Measurements from ENCODE around the gene ALDH3B1. TPM values are rescaled to one million over a fixed set of nuclear protein-coding genes. Genes with fewer than 3 reads are reported as not detected.

The ALDH3B1 gene
- total and polyA plus RNA-seq, 10 of the 15 experiments (the other 5 are each of a cell fraction or from before 2014, with no cell fraction given), result 0.03 to 0.37 (median 0.17) TPM; not detected in 3

DNA sequence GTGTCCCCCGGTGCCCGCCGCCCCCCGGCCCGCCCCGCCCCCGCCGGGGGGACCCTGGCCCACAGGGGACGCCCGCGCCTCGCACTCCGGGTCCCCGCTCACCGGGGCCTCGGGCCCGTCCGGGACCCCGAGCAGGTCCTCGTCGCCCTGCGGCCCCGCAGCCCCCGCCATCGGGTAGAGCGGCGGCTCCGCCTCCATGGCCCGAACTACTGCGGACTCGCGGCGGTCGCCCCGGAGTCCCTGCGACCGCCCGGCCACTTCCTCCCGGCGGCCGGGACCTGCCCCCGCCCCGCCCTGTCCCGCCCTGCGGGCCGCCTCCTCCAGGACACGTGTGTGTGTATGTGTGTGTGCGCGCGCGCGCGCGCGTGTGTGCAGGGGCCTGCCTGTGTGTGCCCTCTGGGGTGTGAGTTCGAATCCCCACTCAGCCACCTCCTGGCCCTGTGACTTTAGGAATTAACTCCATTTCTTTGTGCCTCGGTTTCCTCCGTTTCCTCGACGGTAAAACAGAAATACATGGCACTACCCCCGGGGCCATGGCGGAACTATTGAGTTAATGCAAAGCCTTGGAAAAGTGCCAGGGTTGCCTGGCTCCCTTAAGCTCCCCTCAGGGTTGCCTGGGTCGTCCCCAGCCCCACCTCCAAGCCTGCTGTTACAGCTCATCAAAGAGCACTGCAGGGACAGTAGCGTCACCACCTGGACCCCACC is 6.1 kb upstream of the ALDH3B1 start, which contains the start of gene UNC93B1 (continued):
- TF ChIP-seq SMAD5 (IDR thresholded peaks at IDR 0.05; ENCODE audit: low read depth) (no peak), MYC (IDR thresholded peaks at IDR 0.05; ENCODE audit: insufficient read depth, insufficient read length, insufficient replicate concordance, low read length, severe bottlenecking) (no peak), ZNF384 (IDR thresholded peaks at IDR 0.05; ENCODE audit: borderline replicate concordance, low read depth, low read length) (0 out of 2 replicates have a peak, but pooled peaks have one; percentile 14), KLF5 (IDR thresholded peaks at IDR 0.05; ENCODE audit: partially characterized antibody) (no peak), PAX5 (IDR thresholded peaks at IDR 0.05; ENCODE audit: borderline replicate concordance, low read depth, low read length) (no peak), ZNF274 (IDR thresholded peaks at IDR 0.05; ENCODE audit: insufficient read depth, insufficient read length) (no peak), GATAD2B (conservative IDR thresholded peaks at IDR 0.05; ENCODE audit: low read depth) (peak; percentile 29; the same call in 1 of the 2 replicates), MEF2B (IDR thresholded peaks at IDR 0.05; ENCODE audit: partially characterized antibody, poor library complexity, severe bottlenecking) (peak; percentile 11), IKZF1 (conservative IDR thresholded peaks at IDR 0.05) (no peak), ESRRA (IDR thresholded peaks at IDR 0.05; ENCODE audit: low read length) (no peak), FOXM1 (IDR thresholded peaks at IDR 0.05; ENCODE audit: low read depth, low read length) (no peak), RAD21 (IDR thresholded peaks at IDR 0.05; ENCODE audit: insufficient read depth, low read depth, low read length) (no peak)
- TF ChIP-seq, protein P1, sequence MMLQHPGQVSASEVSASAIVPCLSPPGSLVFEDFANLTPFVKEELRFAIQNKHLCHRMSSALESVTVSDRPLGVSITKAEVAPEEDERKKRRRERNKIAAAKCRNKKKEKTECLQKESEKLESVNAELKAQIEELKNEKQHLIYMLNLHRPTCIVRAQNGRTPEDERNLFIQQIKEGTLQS (IDR thresholded peaks at IDR 0.05; ENCODE audit: borderline replicate concordance, extremely low read depth, low read depth, low read length), result no peak
- TF ChIP-seq, protein P2, sequence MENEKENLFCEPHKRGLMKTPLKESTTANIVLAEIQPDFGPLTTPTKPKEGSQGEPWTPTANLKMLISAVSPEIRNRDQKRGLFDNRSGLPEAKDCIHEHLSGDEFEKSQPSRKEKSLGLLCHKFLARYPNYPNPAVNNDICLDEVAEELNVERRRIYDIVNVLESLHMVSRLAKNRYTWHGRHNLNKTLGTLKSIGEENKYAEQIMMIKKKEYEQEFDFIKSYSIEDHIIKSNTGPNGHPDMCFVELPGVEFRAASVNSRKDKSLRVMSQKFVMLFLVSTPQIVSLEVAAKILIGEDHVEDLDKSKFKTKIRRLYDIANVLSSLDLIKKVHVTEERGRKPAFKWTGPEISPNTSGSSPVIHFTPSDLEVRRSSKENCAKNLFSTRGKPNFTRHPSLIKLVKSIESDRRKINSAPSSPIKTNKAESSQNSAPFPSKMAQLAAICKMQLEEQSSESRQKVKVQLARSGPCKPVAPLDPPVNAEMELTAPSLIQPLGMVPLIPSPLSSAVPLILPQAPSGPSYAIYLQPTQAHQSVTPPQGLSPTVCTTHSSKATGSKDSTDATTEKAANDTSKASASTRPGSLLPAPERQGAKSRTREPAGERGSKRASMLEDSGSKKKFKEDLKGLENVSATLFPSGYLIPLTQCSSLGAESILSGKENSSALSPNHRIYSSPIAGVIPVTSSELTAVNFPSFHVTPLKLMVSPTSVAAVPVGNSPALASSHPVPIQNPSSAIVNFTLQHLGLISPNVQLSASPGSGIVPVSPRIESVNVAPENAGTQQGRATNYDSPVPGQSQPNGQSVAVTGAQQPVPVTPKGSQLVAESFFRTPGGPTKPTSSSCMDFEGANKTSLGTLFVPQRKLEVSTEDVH (IDR thresholded peaks at IDR 0.05; ENCODE audit: low read depth, partially characterized antibody), result no peak
- TF ChIP-seq, protein P3, sequence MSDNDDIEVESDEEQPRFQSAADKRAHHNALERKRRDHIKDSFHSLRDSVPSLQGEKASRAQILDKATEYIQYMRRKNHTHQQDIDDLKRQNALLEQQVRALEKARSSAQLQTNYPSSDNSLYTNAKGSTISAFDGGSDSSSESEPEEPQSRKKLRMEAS (IDR thresholded peaks at IDR 0.05; ENCODE audit: low read depth, low read length), result peak; percentile 75; the same call in 1 of the 2 replicates
- TF ChIP-seq, protein P4, sequence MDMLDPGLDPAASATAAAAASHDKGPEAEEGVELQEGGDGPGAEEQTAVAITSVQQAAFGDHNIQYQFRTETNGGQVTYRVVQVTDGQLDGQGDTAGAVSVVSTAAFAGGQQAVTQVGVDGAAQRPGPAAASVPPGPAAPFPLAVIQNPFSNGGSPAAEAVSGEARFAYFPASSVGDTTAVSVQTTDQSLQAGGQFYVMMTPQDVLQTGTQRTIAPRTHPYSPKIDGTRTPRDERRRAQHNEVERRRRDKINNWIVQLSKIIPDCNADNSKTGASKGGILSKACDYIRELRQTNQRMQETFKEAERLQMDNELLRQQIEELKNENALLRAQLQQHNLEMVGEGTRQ (IDR thresholded peaks at IDR 0.05; ENCODE audit: borderline replicate concordance, low read depth, low read length), result peak; percentile 13; the same call in 1 of the 2 replicates
- TF ChIP-seq, protein P5, sequence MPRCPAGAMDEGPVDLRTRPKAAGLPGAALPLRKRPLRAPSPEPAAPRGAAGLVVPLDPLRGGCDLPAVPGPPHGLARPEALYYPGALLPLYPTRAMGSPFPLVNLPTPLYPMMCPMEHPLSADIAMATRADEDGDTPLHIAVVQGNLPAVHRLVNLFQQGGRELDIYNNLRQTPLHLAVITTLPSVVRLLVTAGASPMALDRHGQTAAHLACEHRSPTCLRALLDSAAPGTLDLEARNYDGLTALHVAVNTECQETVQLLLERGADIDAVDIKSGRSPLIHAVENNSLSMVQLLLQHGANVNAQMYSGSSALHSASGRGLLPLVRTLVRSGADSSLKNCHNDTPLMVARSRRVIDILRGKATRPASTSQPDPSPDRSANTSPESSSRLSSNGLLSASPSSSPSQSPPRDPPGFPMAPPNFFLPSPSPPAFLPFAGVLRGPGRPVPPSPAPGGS (IDR thresholded peaks at IDR 0.05; ENCODE audit: borderline replicate concordance, insufficient read depth, low read depth, low read length, poor library complexity, severe bottlenecking), result no peak
- TF ChIP-seq, protein P6, sequence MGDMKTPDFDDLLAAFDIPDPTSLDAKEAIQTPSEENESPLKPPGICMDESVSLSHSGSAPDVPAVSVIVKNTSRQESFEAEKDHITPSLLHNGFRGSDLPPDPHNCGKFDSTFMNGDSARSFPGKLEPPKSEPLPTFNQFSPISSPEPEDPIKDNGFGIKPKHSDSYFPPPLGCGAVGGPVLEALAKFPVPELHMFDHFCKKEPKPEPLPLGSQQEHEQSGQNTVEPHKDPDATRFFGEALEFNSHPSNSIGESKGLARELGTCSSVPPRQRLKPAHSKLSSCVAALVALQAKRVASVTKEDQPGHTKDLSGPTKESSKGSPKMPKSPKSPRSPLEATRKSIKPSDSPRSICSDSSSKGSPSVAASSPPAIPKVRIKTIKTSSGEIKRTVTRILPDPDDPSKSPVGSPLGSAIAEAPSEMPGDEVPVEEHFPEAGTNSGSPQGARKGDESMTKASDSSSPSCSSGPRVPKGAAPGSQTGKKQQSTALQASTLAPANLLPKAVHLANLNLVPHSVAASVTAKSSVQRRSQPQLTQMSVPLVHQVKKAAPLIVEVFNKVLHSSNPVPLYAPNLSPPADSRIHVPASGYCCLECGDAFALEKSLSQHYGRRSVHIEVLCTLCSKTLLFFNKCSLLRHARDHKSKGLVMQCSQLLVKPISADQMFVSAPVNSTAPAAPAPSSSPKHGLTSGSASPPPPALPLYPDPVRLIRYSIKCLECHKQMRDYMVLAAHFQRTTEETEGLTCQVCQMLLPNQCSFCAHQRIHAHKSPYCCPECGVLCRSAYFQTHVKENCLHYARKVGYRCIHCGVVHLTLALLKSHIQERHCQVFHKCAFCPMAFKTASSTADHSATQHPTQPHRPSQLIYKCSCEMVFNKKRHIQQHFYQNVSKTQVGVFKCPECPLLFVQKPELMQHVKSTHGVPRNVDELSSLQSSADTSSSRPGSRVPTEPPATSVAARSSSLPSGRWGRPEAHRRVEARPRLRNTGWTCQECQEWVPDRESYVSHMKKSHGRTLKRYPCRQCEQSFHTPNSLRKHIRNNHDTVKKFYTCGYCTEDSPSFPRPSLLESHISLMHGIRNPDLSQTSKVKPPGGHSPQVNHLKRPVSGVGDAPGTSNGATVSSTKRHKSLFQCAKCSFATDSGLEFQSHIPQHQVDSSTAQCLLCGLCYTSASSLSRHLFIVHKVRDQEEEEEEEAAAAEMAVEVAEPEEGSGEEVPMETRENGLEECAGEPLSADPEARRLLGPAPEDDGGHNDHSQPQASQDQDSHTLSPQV (IDR thresholded peaks at IDR 0.05), result no peak
